CD4-positive, alpha-beta memory T cell (primary cell): ENCODE results near the gene EXOC7. TPM values are rescaled to one million over a fixed set of nuclear protein-coding genes. Genes with fewer than 3 reads are reported as not detected.

Experiments
- CTCF ChIA-PET: fragments of 350-600 bp; sonication (Branson Sonifier 250); formaldehyde crosslinking; loops from one replicate; lab custom pipeline; 2021; ENCODE audit warnings: inconsistent platforms; ENCODE audit not compliant: partially characterized antibody; lab: Charles Lee
- POLR2A ChIA-PET: fragments of 350-600 bp; sonication (Branson Sonifier 250); formaldehyde crosslinking; loops from one replicate; lab custom pipeline; 2021; ENCODE audit not compliant: partially characterized antibody; lab: Charles Lee
- DNase-seq, 5 donors: peaks; one replicate each; pipeline versions ENCODE4 v3.0.0 to v3.0.0-alpha.2; 2020 to 2022; ENCODE audit warnings: mixed read lengths in 1 of 5
- H3K27ac ChIP-seq: one replicate; pipeline ENCODE4 v1.7.0; 2013; ENCODE audit warnings: low read depth, low read length
- H3K27me3 ChIP-seq: 2 replicates; pipeline ENCODE4 v1.7.0; 2013; ENCODE audit warnings: mild to moderate bottlenecking, low read length, moderate library complexity; ENCODE audit not compliant: insufficient read depth
- H3K36me3 ChIP-seq: 2 replicates; pipeline ENCODE4 v1.7.0; 2013; ENCODE audit warnings: mild to moderate bottlenecking, low read length, moderate library complexity; ENCODE audit not compliant: insufficient read depth
- H3K4me1 ChIP-seq: 2 replicates; pipeline ENCODE4 v1.7.0; 2013; ENCODE audit warnings: mild to moderate bottlenecking, low read length, moderate library complexity; ENCODE audit not compliant: insufficient read depth
- H3K4me3 ChIP-seq, 2 donors: one replicate each; pipeline ENCODE4 v1.7.0; 2013; ENCODE audit warnings: low read length in 2 of 2, mild to moderate bottlenecking in 1 of 2
- H3K9me3 ChIP-seq, 2 donors: one replicate each; pipeline ENCODE4 v1.7.0; 2013; ENCODE audit warnings: low read length in 2 of 2, control low read depth in 1 of 2; ENCODE audit not compliant: control insufficient read depth in 1 of 2
- H3K27ac Mint-ChIP-seq, 7 donors: one replicate each; pipeline ENCODE4 v1.8.0; 2020 to 2021; ENCODE audit warnings: mixed read lengths in 7 of 7, mild to moderate bottlenecking in 6 of 7, inconsistent platforms in 3 of 7, moderate library complexity in 3 of 7
- H3K27me3 Mint-ChIP-seq, 2 donors: one replicate each; pipeline ENCODE4 v1.8.0; 2020 to 2021; ENCODE audit warnings: mixed read lengths in 2 of 2
- H3K36me3 Mint-ChIP-seq, 2 donors: one replicate each; pipeline ENCODE4 v1.8.0; 2020 to 2021; ENCODE audit warnings: mixed read lengths in 2 of 2, inconsistent platforms in 1 of 2, mild to moderate bottlenecking in 1 of 2
- H3K4me1 Mint-ChIP-seq, 4 donors: one replicate each; pipeline ENCODE4 v1.8.0; 2020 to 2021; ENCODE audit warnings: mixed read lengths in 4 of 4, mild to moderate bottlenecking in 1 of 4
- H3K4me3 Mint-ChIP-seq, 8 donors: one replicate each; pipeline ENCODE4 v1.8.0; 2020 to 2021; ENCODE audit warnings: mixed read lengths in 8 of 8, mild to moderate bottlenecking in 7 of 8, moderate library complexity in 6 of 8, inconsistent platforms in 3 of 8
- H3K9me3 Mint-ChIP-seq, 8 donors: one replicate each; pipeline ENCODE4 v1.8.0; 2020 to 2021; ENCODE audit warnings: mixed read lengths in 8 of 8, mild to moderate bottlenecking in 5 of 8, inconsistent platforms in 3 of 8, moderate library complexity in 1 of 8
- intact Hi-C: fragments of 100-400 bp; cut with micrococcal nuclease; formaldehyde crosslinking; loops from one replicate; pipeline ENCODE4 v1.15.1; 2023
- polyA plus RNA-seq, 2 donors: library from polyadenylated mRNA; unstranded; fragments of 300-500 nt; fragmentation: Illumina TruSeq; gene quantifications; one replicate each; pipeline ENCODE4 v1.2.3, GENCODE V29; 2021
- total RNA-seq, 2 experiments: library from RNA; stranded (reverse); gene quantifications; one replicate each; pipeline ENCODE4 v1.2.3, GENCODE V29; 2021

Gene EXOC7
- total and polyA plus RNA-seq, 4 experiments from 2014 or later, result 36.2 to 184 (median 125) TPM

DNA sequence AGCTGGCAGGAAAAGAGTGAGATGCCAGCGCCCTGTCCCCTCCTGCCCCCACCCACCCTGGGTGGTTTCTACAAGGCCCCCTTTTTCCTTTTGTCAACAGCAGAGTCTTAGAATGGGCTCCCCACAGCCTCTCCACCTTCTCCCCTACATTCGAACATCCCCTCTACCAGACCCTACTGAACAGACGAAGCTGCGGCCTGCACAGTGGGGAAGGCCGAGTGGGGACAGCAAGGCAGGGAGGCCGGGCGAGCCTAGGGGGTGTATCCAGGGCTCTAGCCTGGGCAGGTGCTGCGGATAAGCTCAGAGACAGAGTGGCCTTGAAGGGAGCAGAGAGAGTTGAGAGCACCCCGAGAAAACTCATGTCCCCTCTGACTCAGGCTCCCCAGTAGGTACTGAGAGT lies 17.2 kb downstream of the EXOC7 start:
- Histone ChIP-seq H3K4me1 (no peaks in the 10 kb centered on the region), H3K27ac (no peak overlapping the region), H3K36me3 (peaks cover 75% of the 10 kb centered on the region), H3K27me3 (no peaks in the 10 kb centered on the region), H3K4me3 (no peak overlapping the region), H3K9me3 (no peaks in the 10 kb centered on the region)
- intact Hi-C loops, result no loop called here
- ChIA-PET CTCF (interaction anchor here (1.4 kb wide), 1 partner anchor 14 kb away, joined by 3 read pairs; the partner anchor contains the start of gene SRP68), POLR2A (no interaction called here)
- Mint-ChIP-seq H3K4me3 (no peak overlapping the region), H3K27me3 (no peaks in the 10 kb centered on the region), H3K27ac (no peak overlapping the region), H3K4me1 (peaks cover 0 to 3% (median under 1%) of the 10 kb centered on the region in 4 donors), H3K9me3 (no peaks in the 10 kb centered on the region), H3K36me3 (peaks cover 20 to 54% of the 10 kb centered on the region in 2 donors)
- DNase-seq, result no peak

DNA sequence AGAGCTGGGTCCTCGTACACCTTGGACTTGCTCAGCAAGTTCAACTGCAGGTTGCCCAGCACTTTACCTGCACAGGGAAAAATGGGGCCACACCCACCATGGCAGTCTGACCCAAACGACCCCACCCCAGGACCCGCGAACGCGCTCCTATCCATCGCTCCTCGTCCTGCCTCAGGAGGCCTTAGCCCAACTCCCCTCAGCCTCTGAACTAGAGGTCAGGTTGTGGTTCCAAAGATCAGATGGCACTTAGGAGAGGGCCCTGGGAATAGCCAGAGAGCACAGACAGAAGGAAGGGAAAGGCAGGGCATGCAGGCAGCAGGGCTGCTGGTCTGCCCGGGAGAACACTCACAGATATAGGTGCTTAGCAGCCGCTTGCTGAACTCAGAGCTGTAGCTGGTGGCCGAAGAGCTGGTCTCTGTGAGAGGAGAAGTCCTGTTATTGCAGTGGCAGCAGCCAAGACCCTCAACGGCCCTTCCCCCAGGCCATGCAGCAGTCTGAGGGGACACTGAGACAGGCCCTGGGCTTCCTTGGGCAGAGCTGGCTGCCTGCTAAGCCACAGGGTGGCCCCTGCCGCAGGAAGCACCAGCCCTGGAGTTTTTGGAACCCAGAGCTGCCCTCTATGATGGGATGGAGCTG lies 17.7 kb downstream of the EXOC7 start:
- no peak overlapping the region for H3K4me3 ChIP-seq
- intact Hi-C loops, result no loop called here
- no peaks in the 10 kb centered on the region for H3K4me1 ChIP-seq
- POLR2A ChIA-PET, result no interaction called here
- no peaks in the 10 kb centered on the region for H3K27me3 ChIP-seq
- H3K27ac ChIP-seq, result no peak overlapping the region
- H3K27me3 Mint-ChIP-seq, result no peaks in the 10 kb centered on the region
- H3K36me3 Mint-ChIP-seq, result peaks cover 16 to 54% of the 10 kb centered on the region in 2 donors
- H3K27ac Mint-ChIP-seq, result no peak overlapping the region
- no peak overlapping the region for H3K4me3 Mint-ChIP-seq
- peaks cover 71% of the 10 kb centered on the region for H3K36me3 ChIP-seq
- H3K9me3 ChIP-seq, result no peaks in the 10 kb centered on the region
- no peak for DNase-seq
- H3K4me1 Mint-ChIP-seq, result peaks cover 0 to 3% (median 1%) of the 10 kb centered on the region in 4 donors
- H3K9me3 Mint-ChIP-seq, result no peaks in the 10 kb centered on the region
- CTCF ChIA-PET, result no interaction called here

DNA sequence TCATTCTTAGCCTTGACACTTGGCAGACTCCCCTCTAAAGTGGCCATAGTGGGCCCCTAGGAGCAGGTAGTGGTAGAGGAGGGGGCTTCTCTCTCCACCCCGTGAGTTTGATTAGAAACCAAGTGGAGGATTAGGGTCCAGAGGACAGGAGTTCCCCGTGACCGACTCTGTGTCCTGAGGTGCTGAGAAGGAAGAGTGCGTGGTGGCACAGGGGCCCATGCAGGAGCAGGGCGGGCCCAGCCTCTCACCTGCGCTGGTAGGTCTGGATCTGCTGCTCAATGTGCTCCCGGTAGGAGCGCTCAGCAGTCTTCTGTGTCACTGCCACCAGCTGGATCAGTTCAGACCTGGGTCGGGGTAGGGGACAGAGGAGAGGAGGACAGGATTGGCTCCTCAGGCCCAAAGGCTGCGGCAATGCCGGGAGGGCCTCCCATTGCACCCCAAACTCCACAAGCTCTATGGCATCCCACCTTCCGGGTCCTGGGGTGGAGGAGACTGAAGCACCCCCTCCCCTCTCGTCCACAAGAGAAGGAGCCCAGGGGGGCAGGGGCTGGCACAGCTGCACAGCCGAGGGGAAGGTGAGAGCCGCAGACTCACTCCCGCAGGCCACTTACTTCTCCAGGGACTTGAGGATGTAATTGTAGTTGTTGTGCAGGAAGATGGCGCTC lies 18.4 kb downstream of the EXOC7 start:
- ChIA-PET POLR2A (no interaction called here), CTCF (no interaction called here)
- Histone ChIP-seq H3K36me3 (peaks cover 64% of the 10 kb centered on the region), H3K4me3 (no peak overlapping the region), H3K9me3 (no peaks in the 10 kb centered on the region), H3K4me1 (peaks cover under 1% of the 10 kb centered on the region), H3K27ac (no peak overlapping the region), H3K27me3 (no peaks in the 10 kb centered on the region)
- Mint-ChIP-seq H3K4me1 (peaks cover 0 to 7% (median 4%) of the 10 kb centered on the region in 4 donors), H3K27ac (no peak overlapping the region), H3K4me3 (no peak overlapping the region), H3K9me3 (no peaks in the 10 kb centered on the region), H3K27me3 (no peaks in the 10 kb centered on the region), H3K36me3 (peaks cover 16 to 52% of the 10 kb centered on the region in 2 donors)
- intact Hi-C loops, result no loop called here
- no peak for DNase-seq

DNA sequence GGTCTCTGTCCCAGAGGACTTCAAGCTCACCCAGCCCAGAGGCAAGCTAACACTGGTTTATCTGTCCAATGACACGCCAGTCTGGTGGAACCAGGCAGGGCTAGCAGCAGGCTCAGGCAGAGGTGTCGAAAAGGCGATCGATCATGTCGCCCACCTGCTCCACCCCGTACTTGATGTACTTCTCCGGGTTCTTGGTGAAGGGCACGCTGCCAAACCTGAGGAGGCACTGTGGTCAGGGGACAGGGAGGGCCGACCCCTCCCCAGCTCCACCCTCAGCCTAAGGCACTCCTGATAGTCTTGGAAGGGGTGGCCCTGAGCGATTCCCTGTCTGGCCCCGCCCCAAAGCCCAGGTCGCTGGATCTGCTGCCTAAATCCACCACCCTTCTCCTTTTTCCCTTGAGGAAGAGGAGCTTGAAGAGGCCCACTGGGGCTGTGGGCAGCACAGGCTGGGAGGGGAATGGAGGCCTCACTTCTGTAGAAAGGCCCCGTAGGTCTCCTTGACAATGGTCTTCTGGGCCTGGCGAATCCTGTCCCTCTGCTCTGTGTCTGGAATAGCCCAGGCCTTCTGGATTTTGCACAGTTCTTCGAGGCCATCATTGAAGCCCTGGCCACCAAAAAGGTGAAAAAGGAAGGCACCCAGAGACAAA lies 19.9 kb downstream of the EXOC7 start:
- H3K4me3 ChIP-seq, result no peak overlapping the region
- CTCF ChIA-PET, result no interaction called here
- no peak overlapping the region for H3K27ac ChIP-seq
- intact Hi-C loops, result no loop called here
- no peak for DNase-seq
- H3K27me3 Mint-ChIP-seq, result no peaks in the 10 kb centered on the region
- peaks cover 50% of the 10 kb centered on the region for H3K36me3 ChIP-seq
- H3K4me1 ChIP-seq, result peaks cover 13% of the 10 kb centered on the region
- no peak overlapping the region for H3K4me3 Mint-ChIP-seq
- H3K4me1 Mint-ChIP-seq, result peaks cover 8 to 22% (median 14%) of the 10 kb centered on the region in 4 donors
- H3K9me3 ChIP-seq, result no peaks in the 10 kb centered on the region
- H3K27ac Mint-ChIP-seq, result peak overlapping the region in 3 of 7 donors; percentile 16 to 24 (median 22)
- H3K27me3 ChIP-seq, result no peaks in the 10 kb centered on the region
- peaks cover 8 to 39% of the 10 kb centered on the region in 2 donors for H3K36me3 Mint-ChIP-seq
- POLR2A ChIA-PET, result no interaction called here
- H3K9me3 Mint-ChIP-seq, result no peaks in the 10 kb centered on the region

DNA sequence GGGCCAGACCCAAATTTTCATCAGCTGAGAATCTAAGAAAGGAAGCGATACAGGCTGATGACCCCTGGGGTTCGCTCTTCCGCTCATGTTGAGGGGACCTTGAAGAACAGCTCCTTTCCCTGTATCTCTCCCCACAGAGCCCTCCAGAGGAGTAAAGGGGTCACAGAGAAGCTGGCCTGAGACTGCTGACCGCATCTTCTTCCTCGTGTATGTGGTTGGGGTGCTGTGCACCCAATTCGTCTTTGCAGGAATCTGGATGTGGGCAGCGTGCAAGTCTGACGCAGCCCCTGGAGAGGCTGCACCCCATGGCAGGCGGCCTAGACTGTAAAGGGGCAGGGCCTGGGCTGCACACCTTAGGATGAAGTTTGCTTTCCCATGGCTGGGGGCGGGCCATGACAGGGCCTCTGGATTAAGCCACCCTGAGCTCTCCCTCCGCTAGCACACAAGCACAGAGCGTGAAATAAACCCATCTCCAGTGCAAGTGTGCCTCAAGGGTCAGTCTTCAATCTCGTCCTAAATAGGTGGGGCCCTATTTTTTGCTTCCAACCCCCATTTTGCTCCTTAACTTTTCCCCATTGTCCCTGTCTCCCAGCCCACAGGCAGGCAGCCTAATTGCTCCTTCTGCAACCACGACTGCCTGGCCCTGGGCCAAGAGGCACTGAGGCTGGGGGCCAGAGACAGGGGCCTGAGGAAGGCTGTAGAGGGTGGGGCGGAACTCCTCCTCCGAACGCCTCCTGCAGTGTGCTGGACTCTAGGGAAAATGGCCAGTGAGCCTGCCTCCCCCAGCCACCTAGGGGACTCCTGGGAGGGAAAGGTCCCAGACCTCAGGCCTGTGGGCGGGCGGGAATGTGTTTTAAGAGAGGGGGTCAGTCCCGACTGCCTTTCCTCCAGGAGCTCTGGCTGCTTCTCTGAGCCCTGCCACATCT lies 21.0 kb downstream of the EXOC7 start:
- no peak for DNase-seq
- Histone ChIP-seq H3K4me1 (peaks cover 13% of the 10 kb centered on the region), H3K9me3 (no peaks in the 10 kb centered on the region), H3K27me3 (peaks cover 4% of the 10 kb centered on the region), H3K36me3 (peaks cover 39% of the 10 kb centered on the region), H3K4me3 (no peak overlapping the region), H3K27ac (no peak overlapping the region)
- H3K27ac Mint-ChIP-seq, result peak overlapping the region in 3 of 7 donors; percentile 13 to 74 (median 44)
- H3K4me3 Mint-ChIP-seq, result no peak overlapping the region
- H3K36me3 Mint-ChIP-seq, result peaks cover 6 to 33% of the 10 kb centered on the region in 2 donors
- no peaks in the 10 kb centered on the region for H3K9me3 Mint-ChIP-seq
- ChIA-PET CTCF (interaction anchor here (1.3 kb wide), 1 partner anchor 68 kb away, joined by 3 read pairs; no protein-coding TSS in a partner anchor), POLR2A (interaction anchor here (0.6 kb wide), 1 partner anchor 481 kb away, joined by 3 read pairs; no protein-coding TSS in a partner anchor)
- peaks cover 8 to 27% (median 20%) of the 10 kb centered on the region in 4 donors for H3K4me1 Mint-ChIP-seq
- intact Hi-C loops, result no loop called here
- H3K27me3 Mint-ChIP-seq, result no peaks in the 10 kb centered on the region

DNA sequence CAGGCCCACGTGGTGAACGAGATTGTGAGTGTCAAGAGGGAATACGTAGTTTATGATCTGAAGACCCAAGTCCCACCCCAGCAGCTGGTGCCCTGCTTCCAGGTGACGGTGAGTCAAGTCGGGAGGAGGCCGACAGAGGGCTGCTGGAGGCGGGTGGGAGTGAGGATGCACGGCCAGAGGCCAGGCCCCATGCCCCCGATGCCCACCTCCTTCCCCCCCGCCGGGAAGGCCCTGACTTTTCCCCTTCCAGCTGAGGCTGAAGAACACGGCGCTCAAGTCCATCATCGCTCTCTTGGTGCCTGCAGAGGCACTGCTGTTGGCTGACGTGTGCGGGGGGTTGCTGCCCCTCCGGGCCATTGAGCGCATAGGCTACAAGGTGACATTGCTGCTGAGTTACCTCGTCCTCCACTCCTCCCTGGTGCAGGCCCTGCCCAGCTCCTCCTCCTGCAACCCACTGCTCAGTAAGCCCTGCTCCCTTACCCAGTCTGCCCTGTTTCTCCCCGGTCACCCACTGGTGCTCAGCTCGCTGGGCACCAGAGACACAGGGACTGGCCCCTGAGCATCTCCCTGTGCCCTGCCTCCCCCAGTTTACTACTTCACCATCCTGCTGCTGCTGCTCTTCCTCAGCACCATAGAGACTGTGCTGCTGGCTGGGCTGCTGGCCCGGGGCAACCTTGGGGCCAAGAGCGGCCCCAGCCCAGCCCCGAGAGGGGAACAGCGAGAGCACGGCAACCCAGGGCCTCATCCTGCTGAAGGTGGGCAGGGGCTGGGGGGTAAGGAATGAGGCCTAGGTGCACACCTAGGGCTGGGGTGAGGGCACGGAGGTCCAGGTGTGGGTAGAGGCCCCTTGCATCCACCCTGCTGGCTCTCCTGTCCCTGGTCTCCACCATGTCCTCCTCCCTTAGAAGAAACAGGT lies 22.0 kb downstream of the EXOC7 start:
- Histone ChIP-seq H3K4me1 (peaks cover 19% of the 10 kb centered on the region), H3K4me3 (no peak overlapping the region), H3K36me3 (peaks cover 29% of the 10 kb centered on the region), H3K27me3 (peaks cover 10% of the 10 kb centered on the region), H3K9me3 (no peaks in the 10 kb centered on the region), H3K27ac (no peak overlapping the region)
- peaks cover 0 to 3% (median 0%) of the 10 kb centered on the region in 8 donors for H3K9me3 Mint-ChIP-seq
- ChIA-PET POLR2A (interaction anchor here (0.6 to 2.8 kb wide), 6 partner anchors 12 to 482 kb away, joined by 3 to 14 read pairs (median 4); partner anchors contain the start of gene EXOC7), CTCF (interaction anchor here (1.3 to 1.4 kb wide), 2 partner anchors 67 to 198 kb away, joined by 3 to 4 read pairs; no protein-coding TSS in a partner anchor)
- H3K36me3 Mint-ChIP-seq, result peaks cover 6 to 26% of the 10 kb centered on the region in 2 donors
- peak overlapping the region in 5 of 7 donors; percentile 44 to 83 (median 70) for H3K27ac Mint-ChIP-seq
- peaks cover 4% of the 10 kb centered on the region in 2 donors for H3K27me3 Mint-ChIP-seq
- no peak for DNase-seq
- no peak overlapping the region for H3K4me3 Mint-ChIP-seq
- intact Hi-C loops, result no loop called here
- H3K4me1 Mint-ChIP-seq, result peaks cover 13 to 36% (median 27%) of the 10 kb centered on the region in 4 donors
